AG09309 (cell line): Measurements from ENCODE around the gene BIK.

Source experiments
- DNase-seq: peaks from one replicate; pipeline ENCODE4 v3.0.0-alpha.2; 2010; ENCODE audit warnings: low read depth
- H3K4me3 ChIP-seq: 2 replicates; pipeline ENCODE4 v1.5.1; 2011; ENCODE audit warnings: mild to moderate bottlenecking, low read depth, low read length, moderate library complexity; ENCODE audit not compliant: control insufficient read depth
- CTCF ChIP-seq: IDR thresholded peaks from 2 replicates; pipeline ENCODE4 v1.5.1; 2011; ENCODE audit warnings: mild to moderate bottlenecking, low read depth, low read length, inconsistent platforms; ENCODE audit not compliant: insufficient read depth, control insufficient read depth; ENCODE audit errors: missing control alignments

BIK gene

GRCh38 chr22:43167001-43167589 is 56.5 kb downstream of the BIK start:
- H3K4me3 ChIP-seq = no peak overlapping the region
- no peak for DNase-seq
- TF ChIP-seq CTCF = no peak

GRCh38 chr22:43168471-43169309 is 58.1 kb downstream of the BIK start:
- no peak overlapping the region for H3K4me3 ChIP-seq
- no peak for DNase-seq
- no peak for TF ChIP-seq CTCF

- no peak overlapping the region for H3K4me3 ChIP-seq
- TF ChIP-seq CTCF = no peak
- no peak for DNase-seq
Measured at GRCh38 chr22:43169310-43170130, 59.0 kb downstream of the BIK start.

GRCh38 chr22:43170131-43170480 is 59.6 kb downstream of the BIK start:
- no peak overlapping the region for H3K4me3 ChIP-seq
- no peak for TF ChIP-seq CTCF
- DNase-seq = no peak

- DNase-seq = no peak
- no peak for TF ChIP-seq CTCF
Measured at GRCh38 chr22:43171019-43171491, 60.5 kb downstream of the BIK start.

GRCh38 chr22:43171607-43172006 is 61.1 kb downstream of the BIK start:
- no peak for DNase-seq
- no peak for TF ChIP-seq CTCF

More at GRCh38 chr22:43171019-43171491, 60.5 kb downstream of the BIK start:
- H3K4me3 ChIP-seq = no peak overlapping the region

More at GRCh38 chr22:43171607-43172006, 61.1 kb downstream of the BIK start:
- H3K4me3 ChIP-seq = no peak overlapping the region
